HG03575 (cell line): Measurements from ENCODE around the gene CARS1.

Experiments used
- ATAC-seq: cut with Tn5 transposase; IDR thresholded peaks from one replicate; pipeline ENCODE4 v1.9.1; 2021; ENCODE audit not compliant: unreplicated experiment, insufficient number of reproducible peaks, low FRiP score; ENCODE audit errors: extremely low read depth

CARS1 gene

GRCh38 chr11:2982214-2982613, 75.0 kb downstream of the CARS1 start:
- ATAC-seq = no peak

- ATAC-seq = no peak
These were observed 76.1 kb downstream of the CARS1 start for GRCh38 chr11:2981130-2981529.

GRCh38 chr11:2980168-2980840, 76.9 kb downstream of the CARS1 start:
- no peak for ATAC-seq

- ATAC-seq = no peak
These were observed 80.1 kb downstream of the CARS1 start for GRCh38 chr11:2977113-2977512.

GRCh38 chr11:2976294-2977063, 80.7 kb downstream of the CARS1 start:
- ATAC-seq = no peak

GRCh38 chr11:2975594-2975993, 81.6 kb downstream of the CARS1 start:
- ATAC-seq = no peak

GRCh38 chr11:2974272-2974671, 83.0 kb downstream of the CARS1 start:
- ATAC-seq = no peak

GRCh38 chr11:2968341-2968900, 88.8 kb downstream of the CARS1 start:
- no peak for ATAC-seq

GRCh38 chr11:2964782-2965181, 92.4 kb downstream of the CARS1 start:
- no peak for ATAC-seq

- no peak for ATAC-seq
These were observed 93.5 kb downstream of the CARS1 start for GRCh38 chr11:2963761-2964160.

GRCh38 chr11:2963112-2963754, 94.0 kb downstream of the CARS1 start:
- no peak for ATAC-seq

- no peak for ATAC-seq
These were observed 96.1 kb downstream of the CARS1 start for GRCh38 chr11:2961080-2961479.

- ATAC-seq = no peak
These were observed 97.1 kb downstream of the CARS1 start for GRCh38 chr11:2960139-2960538.

GRCh38 chr11:2958251-2958650, 99.0 kb downstream of the CARS1 start:
- ATAC-seq = no peak

GRCh38 chr11:2955906-2956476, 101.2 kb downstream of the CARS1 start:
- no peak for ATAC-seq

GRCh38 chr11:2954263-2954662, 103.0 kb downstream of the CARS1 start:
- ATAC-seq = no peak

GRCh38 chr11:2952290-2952689, 104.9 kb downstream of the CARS1 start:
- no peak for ATAC-seq

GRCh38 chr11:2951231-2952110, 105.8 kb downstream of the CARS1 start:
- no peak for ATAC-seq
